Measurements from ENCODE around the gene IRF3. TPM values are rescaled to one million over a fixed set of nuclear protein-coding genes. Genes with fewer than 3 reads are reported as not detected.

The IRF3 gene
- polyA plus RNA-seq, 1 donor (not counting 4 experiments of a cell fraction or from before 2014, with no cell fraction given): 50.4 TPM

GRCh38 chr19:49629659-49630058 is 36.0 kb downstream of the IRF3 start:
- H3K9me1 ChIP-seq (ENCODE audit: control insufficient read depth, extremely low read depth, insufficient read depth, low read length): no peaks in the 10 kb centered on the region
- H3K4me3 ChIP-seq (ENCODE audit: control insufficient read depth in 2 of 3, extremely low read depth in 1 of 3, insufficient read depth in 2 of 3, low read depth in 1 of 3, low read length in 3 of 3): no peak overlapping the region
- DNase-seq (ENCODE audit: low read depth, low spot score): no peak
- H3K79me2 ChIP-seq (ENCODE audit: control insufficient read depth, insufficient read depth, low read length): no peaks in the 10 kb centered on the region
- peaks cover 3% of the 10 kb centered on the region for H3K4me1 ChIP-seq (ENCODE audit: control insufficient read depth, extremely low read depth, insufficient read depth, low read length)
- no peak overlapping the region for H3K4me2 ChIP-seq (ENCODE audit: control insufficient read depth, extremely low read depth, insufficient read depth, low read depth, low read length)
- no peak for TF ChIP-seq EZH2 (IDR thresholded peaks at IDR 0.05; ENCODE audit: low read length)
- TF ChIP-seq CTCF (optimal IDR thresholded peaks at IDR 0.05 in 1 of 3, IDR thresholded peaks at IDR 0.05 in 1 of 3, conservative IDR thresholded peaks at IDR 0.05 in 1 of 3; ENCODE audit: extremely low read depth in 1 of 3, insufficient read depth in 2 of 3, low read length in 3 of 3): no peak
- peaks cover 0 to 7% of the 10 kb centered on the region in 2 experiments for H3K36me3 ChIP-seq (ENCODE audit: control insufficient read depth in 2 of 2, extremely low read depth in 1 of 2, insufficient read depth in 2 of 2, low read length in 2 of 2)
- FAIRE-seq: no peak
- H3K9ac ChIP-seq (ENCODE audit: control insufficient read depth, extremely low read depth, insufficient read depth, low read length): no peak overlapping the region
- H3K27ac ChIP-seq (ENCODE audit: control insufficient read depth, insufficient read depth, low read length): no peak overlapping the region
- no peaks in the 10 kb centered on the region for H3K27me3 ChIP-seq (ENCODE audit: control insufficient read depth, extremely low read depth, insufficient read depth, low read length)
- dilution Hi-C loops (cut with MboI; ENCODE audit: extremely low pct_ligation_motif_present, low sequenced_read_pairs): no loop called here
- no peaks in the 10 kb centered on the region for H3K9me3 ChIP-seq (ENCODE audit: control insufficient read depth, low read depth, low read length)
- no peaks in the 10 kb centered on the region for H4K20me1 ChIP-seq (ENCODE audit: control insufficient read depth, extremely low read depth, insufficient read depth, low read length)
- no peak overlapping the region for H2AFZ ChIP-seq (ENCODE audit: control insufficient read depth, low read length)

GRCh38 chr19:49626226-49626625 is 39.4 kb downstream of the IRF3 start:
- Histone ChIP-seq H3K4me2 (ENCODE audit: control insufficient read depth, extremely low read depth, insufficient read depth, low read depth, low read length) (no peak overlapping the region), H4K20me1 (ENCODE audit: control insufficient read depth, extremely low read depth, insufficient read depth, low read length) (no peaks in the 10 kb centered on the region), H3K36me3 (ENCODE audit: control insufficient read depth in 2 of 2, extremely low read depth in 1 of 2, insufficient read depth in 2 of 2, low read length in 2 of 2) (peaks cover 4 to 12% of the 10 kb centered on the region in 2 experiments), H3K9me1 (ENCODE audit: control insufficient read depth, extremely low read depth, insufficient read depth, low read length) (no peaks in the 10 kb centered on the region), H3K4me3 (ENCODE audit: control insufficient read depth in 2 of 3, extremely low read depth in 1 of 3, insufficient read depth in 2 of 3, low read depth in 1 of 3, low read length in 3 of 3) (no peak overlapping the region), H3K9me3 (ENCODE audit: control insufficient read depth, low read depth, low read length) (no peaks in the 10 kb centered on the region), H3K79me2 (ENCODE audit: control insufficient read depth, insufficient read depth, low read length) (no peaks in the 10 kb centered on the region), H3K4me1 (ENCODE audit: control insufficient read depth, extremely low read depth, insufficient read depth, low read length) (peaks cover 3% of the 10 kb centered on the region), H3K27me3 (ENCODE audit: control insufficient read depth, extremely low read depth, insufficient read depth, low read length) (no peaks in the 10 kb centered on the region), H3K9ac (ENCODE audit: control insufficient read depth, extremely low read depth, insufficient read depth, low read length) (no peak overlapping the region), H3K27ac (ENCODE audit: control insufficient read depth, insufficient read depth, low read length) (no peak overlapping the region), H2AFZ (ENCODE audit: control insufficient read depth, low read length) (no peak overlapping the region)
- dilution Hi-C loops (cut with MboI; ENCODE audit: extremely low pct_ligation_motif_present, low sequenced_read_pairs): no loop called here
- FAIRE-seq: no peak
- TF ChIP-seq EZH2 (IDR thresholded peaks at IDR 0.05; ENCODE audit: low read length) (no peak), CTCF (optimal IDR thresholded peaks at IDR 0.05 in 1 of 3, IDR thresholded peaks at IDR 0.05 in 1 of 3, conservative IDR thresholded peaks at IDR 0.05 in 1 of 3; ENCODE audit: extremely low read depth in 1 of 3, insufficient read depth in 2 of 3, low read length in 3 of 3) (no peak)
- DNase-seq (ENCODE audit: low read depth, low spot score): no peak

All from keratinocyte (primary cell).